NCI-H460 (cell line): Measurements from ENCODE around the gene OTOL1. TPM values are rescaled to one million over a fixed set of nuclear protein-coding genes. Genes with fewer than 3 reads are reported as not detected.

Experiments used
- DNase-seq: peaks from one replicate; pipeline ENCODE4 v3.0.0-alpha.2; 2016; ENCODE audit warnings: low read depth; ENCODE audit errors: extremely low read depth
- total RNA-seq: library from RNA; depleted of rRNA; stranded (reverse); fragments of >200 nt; shearing (Covaris generic); gene quantifications from 2 replicates; pipeline ENCODE4 v1.2.3, GENCODE V29; 2014; rRNA removed

Gene OTOL1
- total RNA-seq, 1 experiment from 2014 or later = not detected

DNA sequence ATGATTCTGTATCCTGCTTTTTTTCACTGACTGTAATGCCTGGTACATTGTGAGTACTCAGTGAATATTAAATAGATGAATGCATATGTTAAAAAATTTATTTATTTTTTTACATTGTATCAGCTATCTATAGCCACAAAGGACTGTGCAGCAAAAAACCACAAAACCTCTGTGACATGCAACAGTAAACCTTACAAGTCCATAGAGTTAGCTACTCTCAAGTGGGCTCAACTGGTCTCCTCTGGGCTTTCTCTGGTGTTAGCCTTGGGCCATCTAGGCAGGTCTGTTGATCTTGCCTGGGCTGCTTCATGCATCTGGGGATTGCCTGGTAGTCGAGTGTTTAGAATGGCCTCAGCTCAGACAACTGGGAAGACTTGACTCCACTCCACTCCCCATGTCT is 35.3 kb downstream of the OTOL1 start:
- no peak for DNase-seq

DNA sequence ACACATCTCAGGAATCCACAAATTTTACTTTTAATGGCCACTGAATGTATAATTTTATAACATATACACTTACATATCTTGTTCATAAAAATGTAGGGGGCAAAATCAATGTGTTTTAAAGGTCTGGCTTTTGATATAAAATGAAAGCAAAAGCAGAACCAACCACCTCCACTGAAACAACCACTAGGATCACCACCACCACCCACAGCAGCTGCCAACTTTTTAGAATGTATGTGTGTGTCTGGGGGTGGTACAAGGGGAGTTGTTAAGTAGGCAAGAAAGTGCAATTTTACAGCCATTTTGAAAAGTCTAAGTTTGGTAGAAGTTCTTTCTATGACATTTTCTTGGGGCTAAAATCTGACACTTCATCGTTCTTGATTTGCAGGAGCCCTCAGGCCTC is 44.0 kb downstream of the OTOL1 start:
- DNase-seq = no peak

DNA sequence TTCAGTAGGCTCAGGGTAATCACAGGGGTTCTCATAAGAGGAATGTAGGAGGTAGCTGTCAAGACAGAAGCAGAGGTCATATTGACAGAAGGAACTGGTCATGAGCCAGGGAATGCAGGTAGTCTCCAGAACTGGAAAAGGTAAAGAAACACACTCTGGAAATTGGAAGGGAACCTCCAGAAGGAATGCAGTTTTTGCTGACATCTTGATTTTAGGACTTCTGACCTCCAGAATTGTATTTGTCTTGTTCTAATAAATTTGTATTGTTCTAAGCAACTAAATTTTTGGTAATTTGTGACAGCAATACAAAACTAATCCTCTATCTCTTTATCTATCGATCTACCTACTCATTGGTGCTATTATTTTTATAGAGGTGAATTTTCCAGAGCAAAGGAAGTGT is 49.2 kb downstream of the OTOL1 start:
- no peak for DNase-seq

DNA sequence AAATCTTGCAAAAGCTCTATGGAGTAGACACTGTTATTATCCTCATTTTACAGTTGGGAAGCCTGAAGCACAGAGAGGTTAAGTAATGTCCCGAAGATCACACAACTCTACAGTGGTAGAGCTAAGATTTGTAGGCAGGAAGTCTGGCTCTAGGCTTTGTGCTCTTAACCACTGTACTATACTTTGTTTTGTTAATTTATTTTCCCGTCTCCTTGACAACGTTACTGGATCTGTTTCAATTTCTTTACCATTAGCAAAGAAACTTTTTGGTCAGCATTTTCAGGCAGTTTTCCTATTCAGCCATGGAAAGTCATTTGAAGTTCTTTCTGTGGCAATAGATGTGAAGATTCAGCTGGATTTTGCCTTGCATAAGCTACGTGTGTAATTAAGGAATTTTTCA is 51.7 kb downstream of the OTOL1 start:
- DNase-seq = no peak

DNA sequence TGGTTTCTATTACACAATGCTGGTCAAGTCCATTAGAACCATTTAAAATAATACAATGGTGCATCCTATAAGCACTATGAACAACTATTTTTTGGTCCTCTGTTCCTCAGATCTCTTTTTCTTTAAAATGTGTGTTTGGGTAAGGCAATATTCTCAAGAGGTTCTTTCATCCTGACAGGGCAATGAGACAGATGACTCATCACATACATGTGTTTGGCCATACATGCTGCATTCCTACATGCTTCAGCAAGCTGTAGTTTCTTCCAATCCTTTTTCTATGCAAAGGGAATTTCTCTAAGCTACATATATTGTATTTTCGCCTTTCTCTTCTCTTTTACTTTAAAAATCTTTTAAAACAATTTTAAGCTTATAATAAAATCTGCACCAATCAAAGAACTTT is 52.7 kb downstream of the OTOL1 start:
- DNase-seq = no peak

DNA sequence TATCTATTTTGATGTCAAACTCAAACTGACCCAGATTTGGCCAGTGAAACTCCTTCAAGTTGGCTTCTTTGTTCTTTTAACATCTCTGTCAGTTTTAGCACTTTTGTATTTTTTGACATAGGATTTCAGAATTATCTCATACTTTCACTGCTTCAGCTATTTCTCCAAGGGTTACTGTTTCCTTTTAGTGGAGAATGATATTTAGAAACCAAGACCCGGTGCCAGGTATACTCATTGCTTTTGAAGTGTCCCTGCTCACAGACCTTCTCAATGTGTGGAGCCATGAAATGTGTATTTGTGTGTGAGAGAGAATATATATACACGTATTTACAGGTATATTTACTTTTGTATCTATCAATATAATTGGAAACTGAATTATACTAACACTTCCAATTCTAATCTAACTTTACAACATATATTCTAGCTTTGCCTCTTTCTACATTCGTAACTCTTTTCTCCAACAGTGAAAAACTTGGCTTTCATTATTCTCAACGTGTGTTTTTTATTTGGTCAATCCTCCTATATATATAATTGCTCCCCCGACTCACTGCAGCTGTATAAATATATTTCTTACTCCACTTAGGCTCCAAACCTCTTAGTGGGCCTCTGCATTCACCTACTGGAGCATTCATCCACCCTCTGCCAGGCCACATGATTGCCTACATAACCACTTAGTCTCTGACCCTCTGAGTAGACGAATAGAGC is 54.0 kb downstream of the OTOL1 start:
- DNase-seq = no peak

DNA sequence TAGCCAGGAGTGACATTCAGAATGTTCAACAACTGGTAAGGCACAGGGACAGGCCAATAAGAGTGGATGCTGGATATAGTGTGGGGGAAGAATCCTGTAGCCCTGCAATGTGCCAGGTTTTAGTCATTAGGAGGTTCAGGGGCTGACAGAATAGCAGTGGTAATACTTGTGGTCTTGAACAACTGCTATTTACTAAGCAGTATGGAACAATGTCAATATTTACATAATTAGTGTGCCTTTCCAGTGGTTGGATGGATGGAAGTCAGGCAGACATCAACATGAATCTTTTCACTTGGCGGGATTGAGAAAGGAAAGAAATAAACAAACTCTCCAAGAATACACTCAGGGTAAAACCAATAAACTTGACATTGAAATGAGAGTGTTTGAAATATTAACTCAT is 55.1 kb downstream of the OTOL1 start:
- DNase-seq = no peak

DNA sequence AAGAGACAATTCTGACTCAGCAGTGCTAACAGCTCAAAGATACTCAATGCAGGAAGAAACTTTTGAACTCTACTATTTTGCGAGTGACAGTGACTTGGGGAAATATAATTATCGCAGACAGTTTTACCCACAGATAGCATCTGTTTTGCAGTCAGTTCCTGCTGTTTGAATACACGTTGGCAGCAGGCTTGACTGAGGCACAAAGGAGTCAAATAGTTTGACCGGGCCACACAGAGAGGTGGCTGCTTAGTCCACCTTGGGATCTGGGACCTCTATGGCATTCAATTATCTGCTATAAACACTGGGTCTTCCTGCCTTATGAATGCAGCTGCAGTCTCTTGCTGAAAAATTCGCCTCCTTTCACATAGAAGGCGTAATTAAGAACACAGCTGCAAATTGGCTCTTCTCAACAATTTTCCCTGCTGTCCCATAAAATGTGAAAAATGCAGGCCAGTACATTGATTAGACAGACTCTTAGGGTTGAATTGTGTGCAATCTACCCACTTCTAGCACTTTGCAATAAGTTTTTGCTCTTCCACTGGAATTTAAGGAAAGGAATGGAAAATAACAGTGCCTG is 56.5 kb downstream of the OTOL1 start:
- no peak for DNase-seq

Other genes starting within 250 kb of the OTOL1 start
- not detected in 2 replicates for gene SPTSSB, start 125.3 kb upstream of the OTOL1 start, total RNA-seq